Measurements from ENCODE around the gene ENDOV. TPM values are rescaled to one million over a fixed set of nuclear protein-coding genes. Genes with fewer than 3 reads are reported as not detected.

Gene ENDOV
- total and polyA plus RNA-seq, 2 of the 13 experiments (the other 11 are each of a cell fraction or from before 2014, with no cell fraction given) = 15.1 to 17.1 TPM

GRCh38 chr17:80480248-80480647 is 65.3 kb downstream of the ENDOV start:
- ChIA-PET POLR2A (interaction anchor here (1.2 kb wide), 1 partner anchor 18 kb away, joined by 4 read pairs; no protein-coding TSS in a partner anchor), CTCF (ENCODE audit: low intra/inter-chr PET ratio, low total read pairs) (no interaction called here)
- no peak for TF ChIP-seq RFXANK (CRISPR knock-in tag; IDR thresholded peaks at IDR 0.05)
- no peak for TF ChIP-seq ZFP91 (CRISPR knock-in tag; IDR thresholded peaks at IDR 0.05; ENCODE audit: borderline replicate concordance)
- no peak for TF ChIP-seq SOX13 (IDR thresholded peaks at IDR 0.05)
- TF ChIP-seq SOX13 (CRISPR knock-in tag; conservative IDR thresholded peaks at IDR 0.05 in 1 of 2, IDR thresholded peaks at IDR 0.05 in 1 of 2) = no peak
- TF ChIP-seq KLF11 (CRISPR knock-in tag; IDR thresholded peaks at IDR 0.05) = no peak
- no peak for TF ChIP-seq TIGD3 (CRISPR knock-in tag; IDR thresholded peaks at IDR 0.05; ENCODE audit: borderline replicate concordance)
- no peak for TF ChIP-seq KMT2B (CRISPR knock-in tag; IDR thresholded peaks at IDR 0.05)
- TF ChIP-seq ZBTB20 (CRISPR knock-in tag; IDR thresholded peaks at IDR 0.05; ENCODE audit: borderline replicate concordance, low read depth) = no peak
- TF ChIP-seq ZNF10 (CRISPR knock-in tag; IDR thresholded peaks at IDR 0.05; ENCODE audit: borderline replicate concordance, low read depth) = no peak
- TF ChIP-seq ZNF550 (CRISPR knock-in tag; IDR thresholded peaks at IDR 0.05; ENCODE audit: borderline replicate concordance) = no peak
- H3K27ac ChIP-seq (ENCODE audit: extremely low read length, insufficient read depth, low read length) = no peak overlapping the region
- BruUV-seq (replicated peaks) = no TSS peak
- in situ Hi-C loops (cut with HindIII; ENCODE audit: extremely low pct_ligation_motif_present, low pct_unique_long_range_greater_than_20kb) = no loop called here
- no peaks in the 10 kb centered on the region for H3K79me2 ChIP-seq (ENCODE audit: insufficient read depth, low read length)
- intact Hi-C loops (cut with micrococcal nuclease; ENCODE audit: unreplicated experiment) = no loop called here
- no peak for FAIRE-seq
- H4K20me1 ChIP-seq (ENCODE audit: insufficient read depth, low read length) = peaks cover 6% of the 10 kb centered on the region; the same call in 1 of the 2 replicates
- no peak overlapping the region for H2AFZ ChIP-seq (ENCODE audit: low read length)
- no peaks in the 10 kb centered on the region for H3K9me3 ChIP-seq (ENCODE audit: low read length)
- no peak overlapping the region for H3K4me3 ChIP-seq (replicated peaks in 1 of 3; ENCODE audit: insufficient read depth in 1 of 3, low read depth in 2 of 3, low read length in 3 of 3)
- WGBS (ENCODE audit: low lambda C conversion rate) = 54% methylated on average over 7 of the region's 7 CpGs
- ATAC-seq = no peak
- H3K36me3 ChIP-seq (replicated peaks in 1 of 2; ENCODE audit: control insufficient read depth in 1 of 2, insufficient read depth in 2 of 2, low read length in 2 of 2) = no peaks in the 10 kb centered on the region
- H3K4me2 ChIP-seq (ENCODE audit: low read depth, low read length) = no peak overlapping the region
- peaks cover 28% of the 10 kb centered on the region for H3K4me1 ChIP-seq (ENCODE audit: insufficient read depth, low read length)
- peaks cover 42 to 93% of the 10 kb centered on the region in 2 experiments for H3K27me3 ChIP-seq (ENCODE audit: control insufficient read depth in 1 of 2, insufficient read depth in 2 of 2, low read length in 2 of 2)
- DNase-seq (ENCODE audit: low spot score) = no peak
- H3K9ac ChIP-seq (ENCODE audit: insufficient read depth, low read depth, low read length) = no peak overlapping the region
